DOHH2 (cell line): Measurements from ENCODE around the gene HACL1.

Experiments
- H3F3A ChIP-seq: fragments of 200-600 bp; sonication (generic), shearing (Covaris generic); 2 replicates; pipeline ENCODE4 v1.6.0; 2016; ENCODE audit warnings: antibody characterized with exemption, mild to moderate bottlenecking; ENCODE audit not compliant: control insufficient read depth, insufficient read depth
- H3K27ac ChIP-seq: fragments of 200-600 bp; sonication (generic); 2 replicates; pipeline ENCODE4 v1.5.1; 2014; ENCODE audit warnings: low read depth, mild to moderate bottlenecking, low read length, moderate library complexity
- H3K27me3 ChIP-seq: fragments of 200-600 bp; sonication (generic); 2 replicates; pipeline ENCODE4 v1.6.1; 2014; ENCODE audit warnings: mild to moderate bottlenecking, low read length, mixed read lengths; ENCODE audit not compliant: control insufficient read depth
- H3K36me3 ChIP-seq: fragments of 200-600 bp; sonication (generic); 2 replicates; pipeline ENCODE4 v1.6.1; 2014; ENCODE audit warnings: mild to moderate bottlenecking, low read length, moderate library complexity, mixed read lengths; ENCODE audit not compliant: control insufficient read depth
- H3K4me1 ChIP-seq: fragments of 200-600 bp; sonication (generic); 2 replicates; pipeline ENCODE4 v1.6.1; 2014; ENCODE audit warnings: mild to moderate bottlenecking, low read length, mixed read lengths; ENCODE audit not compliant: control insufficient read depth
- H3K4me2 ChIP-seq: fragments of 200-600 bp; sonication (generic); 2 replicates; pipeline ENCODE4 v1.6.0; 2014; ENCODE audit warnings: mild to moderate bottlenecking, low read length, moderate library complexity
- H3K4me3 ChIP-seq: fragments of 200-600 bp; sonication (generic); 2 replicates; pipeline ENCODE4 v1.5.1; 2014; ENCODE audit warnings: mild to moderate bottlenecking, low read length, mixed read lengths
- H3K79me2 ChIP-seq: fragments of 200-600 bp; sonication (generic); 2 replicates; pipeline ENCODE4 v1.6.1; 2014; ENCODE audit warnings: mild to moderate bottlenecking, low read length, mixed read lengths; ENCODE audit not compliant: control insufficient read depth
- H3K9me2 ChIP-seq: fragments of 200-600 bp; sonication (generic); replicated peaks from 2 replicates; pipeline ENCODE4 v1.6.1; 2014; ENCODE audit warnings: mild to moderate bottlenecking, low read length, mixed read lengths; ENCODE audit not compliant: control insufficient read depth
- H3K9me3 ChIP-seq: fragments of 200-600 bp; sonication (generic); 2 replicates; pipeline ENCODE4 v1.6.1; 2014; ENCODE audit warnings: antibody characterized with exemption, low read length, mixed read lengths; ENCODE audit not compliant: control insufficient read depth, insufficient read depth
- H4K20me1 ChIP-seq: fragments of 200-600 bp; sonication (generic); 2 replicates; pipeline ENCODE4 v1.6.0; 2014; ENCODE audit warnings: low read depth, mild to moderate bottlenecking, antibody characterized with exemption, low read length, moderate library complexity; ENCODE audit not compliant: control insufficient read depth, insufficient read depth
- EZH2phosphoT487 ChIP-seq: fragments of 200-600 bp; sonication (generic); IDR thresholded peaks from 2 replicates; pipeline ENCODE4 v1.6.1; 2017; ENCODE audit warnings: borderline replicate concordance, mild to moderate bottlenecking, antibody characterized with exemption, low read length, moderate library complexity, mixed read lengths
- TF ChIP-seq, protein P1 (sequence below): fragments of 200-600 bp; sonication (generic); IDR thresholded peaks from one replicate; pipeline ENCODE4 v1.5.1; 2014; ENCODE audit warnings: antibody characterized with exemption, mild to moderate bottlenecking, low read depth, low read length; ENCODE audit not compliant: poor library complexity, severe bottlenecking

HACL1 gene

DNA sequence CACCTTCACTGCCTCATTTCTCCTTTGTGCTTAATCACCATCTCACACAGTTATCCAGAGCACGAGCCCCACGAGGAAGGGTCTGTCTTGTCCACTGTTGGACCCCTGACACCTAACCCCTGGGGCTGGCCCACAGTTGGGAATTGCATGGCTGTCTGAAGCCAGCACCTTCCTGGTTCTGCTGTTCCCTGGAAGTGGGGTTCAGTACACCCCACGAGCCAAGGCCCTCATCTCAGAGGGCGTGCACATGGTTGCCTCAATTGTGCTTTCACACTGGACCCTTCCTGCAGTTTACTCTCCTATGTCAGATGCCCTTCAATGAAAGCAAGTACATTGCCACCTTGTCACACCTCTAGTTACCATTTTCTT, 30.8 kb upstream of the HACL1 start:
- H3K9me2 ChIP-seq = no peaks in the 10 kb centered on the region
- no peaks in the 10 kb centered on the region for H3K9me3 ChIP-seq
- H3K4me1 ChIP-seq = peaks cover 16% of the 10 kb centered on the region
- H3K4me3 ChIP-seq = no peak overlapping the region
- no peak overlapping the region for H3K27ac ChIP-seq
- no peaks in the 10 kb centered on the region for H4K20me1 ChIP-seq
- H3K27me3 ChIP-seq = no peaks in the 10 kb centered on the region
- no peaks in the 10 kb centered on the region for H3K36me3 ChIP-seq
- TF ChIP-seq EZH2phosphoT487 = no peak
- TF ChIP-seq, protein P1, sequence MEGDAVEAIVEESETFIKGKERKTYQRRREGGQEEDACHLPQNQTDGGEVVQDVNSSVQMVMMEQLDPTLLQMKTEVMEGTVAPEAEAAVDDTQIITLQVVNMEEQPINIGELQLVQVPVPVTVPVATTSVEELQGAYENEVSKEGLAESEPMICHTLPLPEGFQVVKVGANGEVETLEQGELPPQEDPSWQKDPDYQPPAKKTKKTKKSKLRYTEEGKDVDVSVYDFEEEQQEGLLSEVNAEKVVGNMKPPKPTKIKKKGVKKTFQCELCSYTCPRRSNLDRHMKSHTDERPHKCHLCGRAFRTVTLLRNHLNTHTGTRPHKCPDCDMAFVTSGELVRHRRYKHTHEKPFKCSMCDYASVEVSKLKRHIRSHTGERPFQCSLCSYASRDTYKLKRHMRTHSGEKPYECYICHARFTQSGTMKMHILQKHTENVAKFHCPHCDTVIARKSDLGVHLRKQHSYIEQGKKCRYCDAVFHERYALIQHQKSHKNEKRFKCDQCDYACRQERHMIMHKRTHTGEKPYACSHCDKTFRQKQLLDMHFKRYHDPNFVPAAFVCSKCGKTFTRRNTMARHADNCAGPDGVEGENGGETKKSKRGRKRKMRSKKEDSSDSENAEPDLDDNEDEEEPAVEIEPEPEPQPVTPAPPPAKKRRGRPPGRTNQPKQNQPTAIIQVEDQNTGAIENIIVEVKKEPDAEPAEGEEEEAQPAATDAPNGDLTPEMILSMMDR = no peak
- H3F3A ChIP-seq = no peaks in the 10 kb centered on the region
- no peak overlapping the region for H3K4me2 ChIP-seq
- no peaks in the 10 kb centered on the region for H3K79me2 ChIP-seq

DNA sequence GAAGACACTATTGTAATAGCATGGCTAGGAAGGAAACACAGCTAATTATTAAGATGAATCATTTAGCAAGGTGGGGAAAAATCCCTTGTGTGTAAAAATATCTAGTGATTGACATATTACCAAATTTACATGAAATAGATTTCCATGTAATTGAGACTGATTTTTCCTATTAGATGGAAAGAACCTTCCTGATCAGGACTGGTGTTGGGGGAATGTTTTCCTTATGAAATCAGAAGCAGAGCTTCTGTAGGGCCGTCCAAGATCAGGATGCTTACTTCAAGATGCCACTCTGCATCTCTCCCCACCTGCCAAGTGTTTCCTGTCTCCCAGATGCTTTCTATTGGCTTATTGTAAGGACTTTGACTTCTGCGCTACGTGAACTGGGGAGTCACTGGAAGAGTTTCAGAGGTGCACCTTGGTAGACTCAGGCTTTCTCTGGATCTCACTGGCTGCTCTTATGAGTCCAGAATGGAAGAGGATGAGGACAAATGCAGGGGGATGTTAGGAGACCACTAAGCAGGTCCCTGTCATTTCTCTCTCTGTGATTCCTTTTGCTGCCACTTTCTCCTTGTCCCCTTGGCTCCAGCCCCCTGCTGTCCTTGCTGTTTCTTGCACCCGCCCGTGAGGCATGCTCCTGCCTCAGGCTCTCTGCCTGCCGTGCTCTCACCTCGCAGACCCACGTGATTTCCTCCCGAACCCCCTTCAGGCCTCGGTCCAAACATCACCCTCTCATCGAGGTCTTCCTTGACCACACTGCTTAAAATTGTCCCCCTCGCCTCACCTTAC, 30.2 kb upstream of the HACL1 start:
- H3F3A ChIP-seq = no peaks in the 10 kb centered on the region
- peaks cover 16% of the 10 kb centered on the region for H3K4me1 ChIP-seq
- H3K9me2 ChIP-seq = no peaks in the 10 kb centered on the region
- H3K27me3 ChIP-seq = no peaks in the 10 kb centered on the region
- H3K36me3 ChIP-seq = no peaks in the 10 kb centered on the region
- H3K4me3 ChIP-seq = no peak overlapping the region
- no peaks in the 10 kb centered on the region for H4K20me1 ChIP-seq
- no peaks in the 10 kb centered on the region for H3K9me3 ChIP-seq
- H3K4me2 ChIP-seq = no peak overlapping the region
- TF ChIP-seq, protein P1 = no peak
- TF ChIP-seq EZH2phosphoT487 = no peak
- H3K79me2 ChIP-seq = no peaks in the 10 kb centered on the region
- H3K27ac ChIP-seq = no peak overlapping the region

DNA sequence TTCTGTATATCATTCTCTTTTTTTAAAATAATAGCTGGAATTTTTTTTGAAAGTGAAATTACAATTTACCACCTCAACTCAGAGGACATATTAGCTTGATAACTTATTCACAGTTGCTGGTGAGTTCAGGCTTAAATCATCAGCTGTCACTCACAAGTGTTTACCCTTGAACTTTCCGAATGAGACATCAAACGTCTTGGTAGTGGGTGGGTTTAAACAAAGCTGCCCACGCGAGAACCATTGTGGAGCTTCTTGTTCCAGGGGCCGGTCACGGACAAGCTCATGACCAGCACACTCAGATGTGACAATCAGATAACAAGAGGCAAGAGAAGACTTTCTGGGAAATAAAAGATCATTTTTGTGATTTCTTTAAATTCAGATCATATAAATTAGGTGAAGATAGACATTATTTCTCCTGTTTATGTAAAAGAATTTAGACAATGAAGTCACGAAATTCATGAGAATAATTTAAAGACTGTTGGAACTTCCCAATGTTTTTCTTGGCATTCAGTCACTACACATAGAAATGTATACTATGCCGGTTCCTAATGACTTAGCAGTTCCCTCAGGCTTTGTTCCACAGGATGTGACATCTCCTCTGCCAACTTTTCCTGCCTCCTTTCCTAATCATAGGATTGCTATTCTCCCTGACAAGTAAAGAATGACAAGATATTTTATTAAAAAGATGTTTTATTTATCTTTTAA, 29.4 kb upstream of the HACL1 start:
- TF ChIP-seq, protein P1 = no peak
- no peak for TF ChIP-seq EZH2phosphoT487
- no peaks in the 10 kb centered on the region for H3K36me3 ChIP-seq
- H3K4me3 ChIP-seq = no peak overlapping the region

More for the DNA sequence above, 29.4 kb upstream of the HACL1 start:
- Histone ChIP-seq H3K27ac (no peak overlapping the region), H3K9me2 (no peaks in the 10 kb centered on the region), H3K9me3 (no peaks in the 10 kb centered on the region), H3K4me2 (peak overlapping the region; percentile 52), H4K20me1 (no peaks in the 10 kb centered on the region), H3K79me2 (no peaks in the 10 kb centered on the region), H3K4me1 (peaks cover 9% of the 10 kb centered on the region), H3F3A (no peaks in the 10 kb centered on the region), H3K27me3 (no peaks in the 10 kb centered on the region)
